ENCODE data around the gene CPEB4.

DNA sequence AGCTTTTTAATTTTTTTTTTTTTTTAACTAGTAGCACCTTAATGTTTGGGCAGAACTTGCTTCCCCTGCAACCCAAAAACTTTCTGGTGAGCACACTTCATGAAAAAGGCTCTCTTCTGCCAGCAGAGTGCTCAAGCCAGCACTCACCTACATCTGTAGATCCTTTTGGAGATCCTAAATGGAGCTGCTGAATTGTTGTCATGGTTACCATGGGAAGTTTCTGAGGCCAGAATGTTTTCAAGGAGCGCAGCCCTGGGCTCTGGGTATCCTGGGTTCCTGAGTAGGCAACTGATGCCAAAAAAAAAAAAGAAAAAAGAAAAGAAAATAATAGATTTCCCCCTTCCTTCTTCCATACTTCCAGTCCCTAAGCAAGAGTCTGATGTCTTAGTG is 3.1 kb upstream of the CPEB4 start:
- no peak for TF ChIP-seq GATA2 (IDR thresholded peaks at IDR 0.05; ENCODE audit: low read depth, low read length)
- TF ChIP-seq GATA3 (IDR thresholded peaks at IDR 0.05; ENCODE audit: low read depth, low read length): no peak

All from SH-SY5Y (cell line).